ENCODE results near the gene ZNF629.
A peak's percentile ranks its signal among the peaks of the same experiment; 100 is the strongest.

The ZNF629 gene

DNA sequence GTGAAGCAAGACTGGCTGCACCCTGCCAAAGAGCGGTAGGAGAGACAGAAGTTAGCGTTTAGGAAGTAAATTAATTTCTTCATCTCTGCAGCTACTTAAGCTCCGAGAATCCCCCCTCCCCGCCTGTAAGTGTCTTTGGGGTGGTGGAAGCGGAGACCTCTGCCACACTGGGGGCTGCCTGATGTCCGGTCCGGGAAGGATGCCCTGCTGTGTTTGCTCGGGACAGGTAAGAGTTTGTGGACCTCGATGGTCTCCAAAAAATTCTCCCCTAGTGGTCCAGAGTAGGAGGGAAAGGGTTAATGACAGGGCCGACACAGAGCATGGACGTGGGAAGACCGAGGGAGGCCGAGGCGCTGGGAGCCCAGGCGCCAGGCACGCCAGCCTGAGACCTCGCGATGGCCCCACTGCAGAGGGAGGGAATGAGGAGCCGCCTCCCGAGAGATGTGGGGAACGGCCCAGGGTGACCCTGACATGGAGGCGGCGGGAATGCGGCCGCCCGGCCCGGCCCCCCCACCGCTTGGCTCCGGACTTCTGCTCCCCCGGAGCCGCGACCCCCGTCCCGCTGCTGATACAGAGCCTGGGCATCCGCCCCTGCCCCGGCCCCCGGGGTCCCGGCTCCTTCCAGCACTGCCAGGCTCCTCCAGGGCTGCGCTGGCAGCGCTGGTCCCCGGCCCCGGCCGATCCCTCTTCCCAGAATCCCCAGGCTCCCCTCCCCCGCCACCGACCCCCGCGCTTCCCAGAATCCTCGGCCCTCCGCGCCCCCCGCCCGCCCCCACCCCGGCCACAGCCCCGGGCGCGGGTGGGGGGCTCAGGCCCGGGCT lies 680 bp downstream of the ZNF629 start:
- DNase-seq, result no peak
- Histone ChIP-seq H3K4me1 (ENCODE audit: control insufficient read depth, insufficient read depth, low read length, poor library complexity, severe bottlenecking) (peaks cover 13% of the 10 kb centered on the region), H3K27me3 (replicated peaks; ENCODE audit: control insufficient read depth, insufficient read depth, low read length, poor library complexity, severe bottlenecking) (peaks cover 7% of the 10 kb centered on the region), H3K4me3 (ENCODE audit: insufficient read depth, low read depth, low read length, poor library complexity, severe bottlenecking) (peak overlapping the region; percentile 62), H3K36me3 (ENCODE audit: control insufficient read depth, insufficient read depth, low read length) (no peaks in the 10 kb centered on the region), H3K9me3 (ENCODE audit: control insufficient read depth, low read length) (no peaks in the 10 kb centered on the region), H3K27ac (ENCODE audit: insufficient read depth, low read length, poor library complexity, severe bottlenecking) (no peak overlapping the region)

- H3K4me3 ChIP-seq (ENCODE audit: insufficient read depth, low read depth, low read length, poor library complexity, severe bottlenecking), result no peak overlapping the region
- H3K27me3 ChIP-seq (replicated peaks; ENCODE audit: control insufficient read depth, insufficient read depth, low read length, poor library complexity, severe bottlenecking), result peaks cover 7% of the 10 kb centered on the region
- H3K4me1 ChIP-seq (ENCODE audit: control insufficient read depth, insufficient read depth, low read length, poor library complexity, severe bottlenecking), result peaks cover 13% of the 10 kb centered on the region
- no peaks in the 10 kb centered on the region for H3K9me3 ChIP-seq (ENCODE audit: control insufficient read depth, low read length)
- DNase-seq, result no peak
- no peak overlapping the region for H3K27ac ChIP-seq (ENCODE audit: insufficient read depth, low read length, poor library complexity, severe bottlenecking)
- H3K36me3 ChIP-seq (ENCODE audit: control insufficient read depth, insufficient read depth, low read length), result no peaks in the 10 kb centered on the region
Observed at GRCh38 chr16:30785126-30786106, 1.6 kb downstream of the ZNF629 start.

DNA sequence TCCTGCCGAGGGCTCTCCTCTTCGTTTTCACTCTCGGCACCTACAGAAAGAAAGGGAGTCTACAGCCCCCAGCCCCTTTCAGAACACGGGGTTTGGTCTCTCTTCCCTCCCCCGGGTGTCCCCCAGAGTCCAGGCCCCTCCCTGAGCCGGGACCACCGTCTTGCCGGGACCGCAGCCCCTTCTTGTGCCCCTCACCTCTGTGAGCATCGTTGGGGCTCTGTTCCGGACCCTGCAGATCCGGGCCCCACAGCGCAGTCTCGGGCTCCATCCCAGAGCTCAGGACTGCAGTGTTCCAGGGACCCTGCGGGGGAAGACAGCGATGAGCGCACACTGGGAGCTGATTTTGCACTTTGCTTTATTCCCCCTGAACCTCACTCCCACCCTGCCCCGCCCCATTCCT lies 2.8 kb downstream of the ZNF629 start:
- Histone ChIP-seq H3K9me3 (ENCODE audit: control insufficient read depth, low read length) (no peaks in the 10 kb centered on the region), H3K36me3 (ENCODE audit: control insufficient read depth, insufficient read depth, low read length) (no peaks in the 10 kb centered on the region), H3K27ac (ENCODE audit: insufficient read depth, low read length, poor library complexity, severe bottlenecking) (no peak overlapping the region), H3K4me3 (ENCODE audit: insufficient read depth, low read depth, low read length, poor library complexity, severe bottlenecking) (no peak overlapping the region), H3K4me1 (ENCODE audit: control insufficient read depth, insufficient read depth, low read length, poor library complexity, severe bottlenecking) (peaks cover 13% of the 10 kb centered on the region), H3K27me3 (replicated peaks; ENCODE audit: control insufficient read depth, insufficient read depth, low read length, poor library complexity, severe bottlenecking) (peaks cover 7% of the 10 kb centered on the region)
- no peak for DNase-seq

DNA sequence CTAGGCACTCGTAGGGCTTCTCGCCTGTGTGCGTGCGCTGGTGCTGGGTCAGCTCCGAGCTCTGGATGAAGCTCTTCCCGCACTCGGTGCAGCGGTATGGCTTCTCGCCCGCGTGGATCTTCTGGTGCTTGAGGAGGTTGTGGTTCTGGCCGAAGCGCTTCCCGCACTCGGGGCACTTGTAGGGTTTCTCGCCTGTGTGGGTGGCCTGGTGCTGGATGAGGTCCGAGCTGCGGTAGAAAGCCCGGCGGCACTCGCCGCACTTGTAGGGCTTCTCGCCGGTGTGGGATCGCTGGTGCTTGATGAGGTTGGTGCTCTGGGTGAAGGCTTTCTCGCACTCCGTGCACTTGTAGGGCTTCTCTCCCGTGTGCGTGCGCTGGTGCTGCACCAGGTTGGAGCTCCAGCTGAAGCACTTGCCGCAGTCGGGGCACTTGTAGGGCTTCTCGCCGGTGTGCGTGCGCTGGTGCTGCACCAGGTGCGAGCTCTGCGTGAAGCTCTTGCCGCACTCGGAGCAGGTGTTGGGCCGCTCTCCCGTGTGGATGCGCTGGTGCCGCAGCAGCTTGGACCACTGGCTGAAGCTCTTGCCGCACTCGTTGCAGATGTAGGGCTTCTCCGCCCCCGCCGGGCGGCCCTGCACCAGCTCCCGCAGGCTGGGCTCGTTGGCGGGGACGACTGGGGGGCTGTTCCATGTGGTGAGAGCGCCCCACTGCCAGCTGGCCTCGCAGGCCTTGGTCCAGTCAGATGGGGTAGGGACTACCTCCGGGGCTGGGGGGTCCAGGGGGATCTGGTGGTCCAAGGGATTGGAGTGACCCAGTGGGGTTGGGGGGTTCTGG lies 3.5 kb downstream of the ZNF629 start:
- H3K27ac ChIP-seq (ENCODE audit: insufficient read depth, low read length, poor library complexity, severe bottlenecking), result no peak overlapping the region
- peaks cover 7% of the 10 kb centered on the region for H3K27me3 ChIP-seq (replicated peaks; ENCODE audit: control insufficient read depth, insufficient read depth, low read length, poor library complexity, severe bottlenecking)
- no peaks in the 10 kb centered on the region for H3K9me3 ChIP-seq (ENCODE audit: control insufficient read depth, low read length)
- H3K36me3 ChIP-seq (ENCODE audit: control insufficient read depth, insufficient read depth, low read length), result no peaks in the 10 kb centered on the region
- no peak for DNase-seq
- no peak overlapping the region for H3K4me3 ChIP-seq (ENCODE audit: insufficient read depth, low read depth, low read length, poor library complexity, severe bottlenecking)
- peaks cover 13% of the 10 kb centered on the region for H3K4me1 ChIP-seq (ENCODE audit: control insufficient read depth, insufficient read depth, low read length, poor library complexity, severe bottlenecking)

GRCh38 chr16:30782486-30783279 lies 4.3 kb downstream of the ZNF629 start:
- no peak for DNase-seq
- H3K9me3 ChIP-seq (ENCODE audit: control insufficient read depth, low read length), result no peaks in the 10 kb centered on the region
- H3K4me1 ChIP-seq (ENCODE audit: control insufficient read depth, insufficient read depth, low read length, poor library complexity, severe bottlenecking), result peaks cover 13% of the 10 kb centered on the region
- no peak overlapping the region for H3K27ac ChIP-seq (ENCODE audit: insufficient read depth, low read length, poor library complexity, severe bottlenecking)
- no peaks in the 10 kb centered on the region for H3K36me3 ChIP-seq (ENCODE audit: control insufficient read depth, insufficient read depth, low read length)
- H3K4me3 ChIP-seq (ENCODE audit: insufficient read depth, low read depth, low read length, poor library complexity, severe bottlenecking), result no peak overlapping the region
- H3K27me3 ChIP-seq (replicated peaks; ENCODE audit: control insufficient read depth, insufficient read depth, low read length, poor library complexity, severe bottlenecking), result peaks cover 7% of the 10 kb centered on the region

DNA sequence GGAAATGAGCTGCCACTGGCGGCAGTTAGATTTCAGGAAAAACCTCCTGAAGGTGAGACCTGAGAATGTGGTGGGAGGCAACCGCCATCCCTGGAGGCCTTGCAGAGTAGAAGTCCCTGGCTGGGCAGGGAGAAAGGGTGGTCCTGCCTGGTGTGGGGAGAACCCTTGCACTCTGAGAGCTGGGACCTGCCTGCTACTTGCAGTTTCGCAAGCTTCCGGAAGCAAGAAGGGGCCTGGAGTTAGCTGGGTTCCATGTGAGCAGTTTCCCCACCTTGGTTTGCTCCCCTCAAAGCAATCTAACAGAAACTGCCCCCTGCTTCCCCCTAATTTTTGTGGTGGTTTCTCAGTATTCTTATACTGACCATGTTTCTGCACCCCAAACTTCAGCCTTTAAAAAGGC lies 6.5 kb downstream of the ZNF629 start:
- DNase-seq, result no peak
- Histone ChIP-seq H3K9me3 (ENCODE audit: control insufficient read depth, low read length) (no peaks in the 10 kb centered on the region), H3K27me3 (replicated peaks; ENCODE audit: control insufficient read depth, insufficient read depth, low read length, poor library complexity, severe bottlenecking) (no peaks in the 10 kb centered on the region), H3K4me3 (ENCODE audit: insufficient read depth, low read depth, low read length, poor library complexity, severe bottlenecking) (no peak overlapping the region), H3K36me3 (ENCODE audit: control insufficient read depth, insufficient read depth, low read length) (no peaks in the 10 kb centered on the region), H3K27ac (ENCODE audit: insufficient read depth, low read length, poor library complexity, severe bottlenecking) (no peak overlapping the region), H3K4me1 (ENCODE audit: control insufficient read depth, insufficient read depth, low read length, poor library complexity, severe bottlenecking) (peaks cover under 1% of the 10 kb centered on the region)

GRCh38 chr16:30780021-30780420 lies 7.0 kb downstream of the ZNF629 start:
- Histone ChIP-seq H3K27me3 (replicated peaks; ENCODE audit: control insufficient read depth, insufficient read depth, low read length, poor library complexity, severe bottlenecking) (no peaks in the 10 kb centered on the region), H3K4me1 (ENCODE audit: control insufficient read depth, insufficient read depth, low read length, poor library complexity, severe bottlenecking) (peaks cover 6% of the 10 kb centered on the region), H3K36me3 (ENCODE audit: control insufficient read depth, insufficient read depth, low read length) (no peaks in the 10 kb centered on the region), H3K4me3 (ENCODE audit: insufficient read depth, low read depth, low read length, poor library complexity, severe bottlenecking) (no peak overlapping the region), H3K27ac (ENCODE audit: insufficient read depth, low read length, poor library complexity, severe bottlenecking) (no peak overlapping the region), H3K9me3 (ENCODE audit: control insufficient read depth, low read length) (no peaks in the 10 kb centered on the region)
- DNase-seq, result no peak

DNA sequence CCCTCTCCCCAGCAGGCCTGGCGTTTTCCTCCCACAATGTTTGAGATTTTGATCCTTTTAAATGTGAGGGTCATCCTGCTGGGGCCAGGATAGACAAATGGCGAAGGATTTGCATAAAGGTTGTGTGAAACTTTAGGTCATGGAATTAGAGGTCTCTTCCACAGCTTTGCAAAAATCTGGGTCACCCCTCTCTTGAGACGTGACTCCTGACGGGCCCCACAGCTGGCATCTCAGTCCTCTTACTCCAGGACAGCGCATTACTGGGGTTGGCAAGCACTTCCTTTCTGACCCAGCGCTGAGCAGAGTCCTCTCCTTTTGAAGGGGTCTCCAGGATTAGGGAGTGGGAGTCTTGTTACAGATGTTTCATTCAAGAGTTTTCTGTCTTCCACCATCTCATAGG lies 7.4 kb downstream of the ZNF629 start:
- Histone ChIP-seq H3K27me3 (replicated peaks; ENCODE audit: control insufficient read depth, insufficient read depth, low read length, poor library complexity, severe bottlenecking) (no peaks in the 10 kb centered on the region), H3K27ac (ENCODE audit: insufficient read depth, low read length, poor library complexity, severe bottlenecking) (no peak overlapping the region), H3K4me1 (ENCODE audit: control insufficient read depth, insufficient read depth, low read length, poor library complexity, severe bottlenecking) (peaks cover 10% of the 10 kb centered on the region), H3K4me3 (ENCODE audit: insufficient read depth, low read depth, low read length, poor library complexity, severe bottlenecking) (no peak overlapping the region), H3K36me3 (ENCODE audit: control insufficient read depth, insufficient read depth, low read length) (no peaks in the 10 kb centered on the region), H3K9me3 (ENCODE audit: control insufficient read depth, low read length) (no peaks in the 10 kb centered on the region)
- no peak for DNase-seq
